ENCODE measurements around the gene PPIL6. TPM values are rescaled to one million over a fixed set of nuclear protein-coding genes. Genes with fewer than 3 reads are reported as not detected.

Gene PPIL6
- polyA plus RNA-seq, 1 of the 3 experiments (the other 2 are of a cell fraction): 1.1 TPM

- no peak for TF ChIP-seq USF2 (IDR thresholded peaks at IDR 0.05; ENCODE audit: borderline replicate concordance, low read depth, low read length)
These were observed 31.9 kb upstream of the PPIL6 start (continued) for GRCh38 chr6:109472132-109472995.

- H3F3A ChIP-seq (replicated peaks; ENCODE audit: insufficient read depth): no peaks in the 10 kb centered on the region
- no peaks in the 10 kb centered on the region for H3K9me3 ChIP-seq
- peaks cover 4% of the 10 kb centered on the region; the same call in 1 of the 2 replicates for H3K79me2 ChIP-seq (ENCODE audit: insufficient read depth)
- no peaks in the 10 kb centered on the region for H3K4me1 ChIP-seq (ENCODE audit: control insufficient read depth in 1 of 2, insufficient read depth in 2 of 2, low read depth in 1 of 2, low read length in 1 of 2)
- TF ChIP-seq CHD2 (IDR thresholded peaks at IDR 0.05; ENCODE audit: low read length, partially characterized antibody): no peak
- TF ChIP-seq IRF3 (IDR thresholded peaks at IDR 0.05; ENCODE audit: low read depth, low read length): no peak
- TF ChIP-seq FOSL2 (IDR thresholded peaks at IDR 0.05; ENCODE audit: borderline replicate concordance, low read depth): no peak
- no peak for TF ChIP-seq GATA2 (CRISPR knock-in tag; IDR thresholded peaks at IDR 0.05)
- no peak for TF ChIP-seq EZH2phosphoT487 (IDR thresholded peaks at IDR 0.05; ENCODE audit: borderline replicate concordance, low read depth)
- TF ChIP-seq MXI1 (IDR thresholded peaks at IDR 0.05; ENCODE audit: low read depth, low read length): no peak
- TF ChIP-seq RAD21 (IDR thresholded peaks at IDR 0.05; ENCODE audit: low read length): no peak
- no peak for TF ChIP-seq POLR2AphosphoS5 (IDR thresholded peaks at IDR 0.05; ENCODE audit: low read depth, low read length)
- no peak for TF ChIP-seq PBX3 (IDR thresholded peaks at IDR 0.05)
- TF ChIP-seq RFX5 (IDR thresholded peaks at IDR 0.05; ENCODE audit: low read length): no peak
- TF ChIP-seq YY1 (IDR thresholded peaks at IDR 0.05; ENCODE audit: low read depth): no peak
- TF ChIP-seq TEAD4 (IDR thresholded peaks at IDR 0.05; ENCODE audit: borderline replicate concordance, insufficient read depth): no peak
- TF ChIP-seq SIN3A (IDR thresholded peaks at IDR 0.05; ENCODE audit: borderline replicate concordance, low read depth, low read length): no peak
- no peak for TF ChIP-seq FOXM1 (IDR thresholded peaks at IDR 0.05; ENCODE audit: low read depth)
- TF ChIP-seq ZBTB33 (IDR thresholded peaks at IDR 0.05; ENCODE audit: borderline replicate concordance, low read depth): no peak
- no peak for TF ChIP-seq NRF1 (IDR thresholded peaks at IDR 0.05; ENCODE audit: low read depth, low read length)
- TF ChIP-seq USF2 (IDR thresholded peaks at IDR 0.05; ENCODE audit: borderline replicate concordance, low read depth, low read length): no peak
- no peak overlapping the region for H3K4me2 ChIP-seq
- CTCF ChIA-PET: interaction anchor here (1.5 kb wide), 1 partner anchor 12 kb away, joined by 3 read pairs; the partner anchor contains the start of gene ZBTB24
- no peak overlapping the region for H3K27ac ChIP-seq (ENCODE audit: low read depth in 2 of 2, low read length in 1 of 2)
- H3K4me3 ChIP-seq (ENCODE audit: low read depth in 2 of 2, low read length in 1 of 2): no peak overlapping the region
- POLR2A ChIA-PET: no interaction called here
- H3K27me3 ChIP-seq (ENCODE audit: insufficient read depth): no peaks in the 10 kb centered on the region
- peaks cover 28 to 75% of the 10 kb centered on the region in 2 experiments for H3K36me3 ChIP-seq (replicated peaks in 1 of 2; ENCODE audit: control insufficient read depth in 1 of 2, insufficient read depth in 2 of 2, low read length in 1 of 2)
- H2AFZ ChIP-seq (ENCODE audit: low read depth): no peak overlapping the region
- H4K20me1 ChIP-seq (ENCODE audit: insufficient read depth): no peaks in the 10 kb centered on the region; the same call in 1 of the 2 replicates
- H3K9me2 ChIP-seq: no peaks in the 10 kb centered on the region
- 94% methylated on average over 5 of the region's 5 CpGs for WGBS (ENCODE audit: low lambda C conversion rate)
- no peak for DNase-seq
- no peak overlapping the region for H3K9ac ChIP-seq
These were observed 30.8 kb upstream of the PPIL6 start for GRCh38 chr6:109471105-109471810.
